CD14-positive monocyte (primary cell): ENCODE results near the gene UCHL5. TPM values are rescaled to one million over a fixed set of nuclear protein-coding genes. Genes with fewer than 3 reads are reported as not detected.
"Not testable (repeated sequence)": the region's sequence is repeated elsewhere in the genome, so short reads cannot be mapped to it uniquely, and the experiment has no call there.

Experiments
- DNase-seq, 3 donors: peaks; one replicate each; pipeline ENCODE4 v3.0.0-alpha.2; 2011 to 2022
- H2AFZ ChIP-seq: 2 replicates; pipeline ENCODE4 v1.6.0; 2012; ENCODE audit warnings: mild to moderate bottlenecking, low read depth, low read length, inconsistent platforms; ENCODE audit not compliant: insufficient read depth, poor library complexity, severe bottlenecking
- H3K27ac ChIP-seq, 2 donors: 1 replicate in 1 of 2; 2 replicates in 1 of 2; pipeline ENCODE4 v1.5.1; 2012 to 2013; ENCODE audit warnings: low read length in 2 of 2, control low read depth in 1 of 2, inconsistent platforms in 1 of 2, low read depth in 1 of 2, mild to moderate bottlenecking in 1 of 2
- H3K27me3 ChIP-seq, 2 donors: one replicate each; pipeline versions ENCODE4 v1.6.0 to v1.6.1; 2011 to 2013; ENCODE audit warnings: low read length in 2 of 2; ENCODE audit not compliant: control insufficient read depth in 2 of 2, insufficient read depth in 2 of 2
- H3K36me3 ChIP-seq, 2 donors: replicated peaks in 1 of 2; 1 replicate in 1 of 2; 2 replicates in 1 of 2; pipeline versions ENCODE4 v1.5.1 to v1.6.1; 2012 to 2013; ENCODE audit warnings: low read length in 2 of 2, control low read depth in 1 of 2, inconsistent platforms in 1 of 2, mild to moderate bottlenecking in 1 of 2; ENCODE audit not compliant: insufficient read depth in 2 of 2, control insufficient read depth in 1 of 2
- H3K4me1 ChIP-seq, 2 donors: 1 replicate in 1 of 2; 2 replicates in 1 of 2; pipeline versions ENCODE4 v1.5.1 to v1.6.1; 2012 to 2013; ENCODE audit warnings: low read length in 2 of 2, control low read depth in 1 of 2, inconsistent platforms in 1 of 2, mild to moderate bottlenecking in 1 of 2, moderate library complexity in 1 of 2; ENCODE audit not compliant: insufficient read depth in 2 of 2, control insufficient read depth in 1 of 2
- H3K4me2 ChIP-seq: replicated peaks from 2 replicates; pipeline ENCODE3; 2012; ENCODE audit warnings: low read length, moderate library complexity, mild to moderate bottlenecking; ENCODE audit not compliant: poor library complexity, severe bottlenecking; ENCODE audit errors: extremely low read depth
- H3K4me3 ChIP-seq, 3 experiments: fragments of 200-600 bp in 1 of 3; sonication (generic) in 1 of 3; replicated peaks in 1 of 3; 1 replicate in 2 of 3; 2 replicates in 1 of 3; pipeline ENCODE4 v1.5.1; 2011 to 2013; ENCODE audit warnings: low read length in 3 of 3, mild to moderate bottlenecking in 3 of 3, control low read depth in 2 of 3, low read depth in 2 of 3, inconsistent platforms in 1 of 3, moderate library complexity in 1 of 3
- H3K79me2 ChIP-seq: 2 replicates; pipeline ENCODE4 v1.6.0; 2012; ENCODE audit warnings: mild to moderate bottlenecking, control low read depth, inconsistent platforms, low read length, moderate library complexity; ENCODE audit not compliant: insufficient read depth
- H3K9ac ChIP-seq: 2 replicates; pipeline ENCODE4 v1.6.0; 2017; ENCODE audit warnings: low read length, mild to moderate bottlenecking; ENCODE audit not compliant: insufficient read depth, poor library complexity, severe bottlenecking
- H3K9me3 ChIP-seq, 2 donors: replicated peaks in 1 of 2; 1 replicate in 1 of 2; 2 replicates in 1 of 2; pipeline versions ENCODE4 v1.5.1 to v1.6.1; 2012 to 2013; ENCODE audit warnings: low read length in 2 of 2, control low read depth in 1 of 2; ENCODE audit not compliant: control insufficient read depth in 1 of 2, insufficient read depth in 1 of 2
- H4K20me1 ChIP-seq: 2 replicates; pipeline ENCODE4 v1.6.0; 2012; ENCODE audit warnings: mild to moderate bottlenecking, low read length, control low read depth, moderate library complexity; ENCODE audit not compliant: insufficient read depth
- H3K27ac Mint-ChIP-seq, 7 donors: one replicate each; pipeline ENCODE4 v1.8.0; 2020; ENCODE audit warnings: mild to moderate bottlenecking in 7 of 7, mixed read lengths in 7 of 7, moderate library complexity in 6 of 7, inconsistent platforms in 2 of 7
- H3K27me3 Mint-ChIP-seq, 3 donors: one replicate each; pipeline ENCODE4 v1.8.0; 2021 to 2022; ENCODE audit warnings: low read depth in 3 of 3, mild to moderate bottlenecking in 3 of 3, mixed read lengths in 3 of 3, moderate library complexity in 3 of 3, inconsistent platforms in 1 of 3
- H3K36me3 Mint-ChIP-seq, 2 donors: one replicate each; pipeline ENCODE4 v1.8.0; 2020; ENCODE audit warnings: mixed read lengths in 2 of 2, inconsistent platforms in 1 of 2, mild to moderate bottlenecking in 1 of 2
- H3K4me1 Mint-ChIP-seq: one replicate; pipeline ENCODE4 v1.8.0; 2020; ENCODE audit warnings: mild to moderate bottlenecking, mixed read lengths
- H3K4me3 Mint-ChIP-seq, 2 donors: one replicate each; pipeline ENCODE4 v1.8.0; 2020; ENCODE audit warnings: mild to moderate bottlenecking in 2 of 2, mixed read lengths in 2 of 2, moderate library complexity in 1 of 2
- H3K9me3 Mint-ChIP-seq, 7 donors: one replicate each; pipeline ENCODE4 v1.8.0; 2020 to 2022; ENCODE audit warnings: mixed read lengths in 7 of 7, mild to moderate bottlenecking in 6 of 7, moderate library complexity in 6 of 7, inconsistent platforms in 2 of 7
- CTCF ChIP-seq: fragments of 200-600 bp; IDR thresholded peaks from one replicate; pipeline ENCODE4 v1.8.0; 2022; ENCODE audit warnings: antibody characterized with exemption, mild to moderate bottlenecking
- WGBS: methylation state at CpG from one replicate; pipeline ENCODE4 v1.1.5; 2013; ENCODE audit warnings: missing lambda C conversion rate; ENCODE audit not compliant: insufficient coverage; 5-methylcytosine and 5-hydroxymethylcytosine counted together
- intact Hi-C, 2 donors: fragments of 100-400 bp; cut with micrococcal nuclease; formaldehyde crosslinking; loops; one replicate each; pipeline versions ENCODE4 v1.15.0 to v1.15.1; 2023
- polyA plus RNA-seq, 3 donors: library from polyadenylated mRNA; depleted of rRNA in 1 of 3; unstranded in 2 of 3; stranded (reverse) in 1 of 3; fragments of 300-500 nt in 2 of 3; fragments of >200 nt in 1 of 3; fragmentation: Illumina TruSeq in 2 of 3; gene quantifications; 1 replicate in 2 of 3; 2 replicates in 1 of 3; pipeline ENCODE4 v1.2.3, GENCODE V29; 2012 to 2021

Gene UCHL5
- polyA plus RNA-seq, 3 donors, result 8.6 to 43.0 (median 29.6) TPM

- Histone ChIP-seq H3K27me3 (no peaks in the 10 kb centered on the region), H3K36me3 (peaks cover 0 to 6% of the 10 kb centered on the region in 2 donors), H3K9ac (no peak overlapping the region), H3K79me2 (no peaks in the 10 kb centered on the region), H3K4me2 (no peak overlapping the region), H3K27ac (no peak overlapping the region), H3K4me1 (no peaks in the 10 kb centered on the region), H4K20me1 (no peaks in the 10 kb centered on the region), H3K9me3 (peaks cover 0 to 7% of the 10 kb centered on the region in 2 donors), H2AFZ (no peak overlapping the region), H3K4me3 (no peak overlapping the region)
- Mint-ChIP-seq H3K4me1 (peaks cover 12% of the 10 kb centered on the region), H3K36me3 (peaks cover 11 to 12% of the 10 kb centered on the region in 2 donors), H3K27me3 (peaks cover 0 to 1% (median 0%) of the 10 kb centered on the region in 3 donors), H3K27ac (peak overlapping the region in 2 of 7 donors; percentile 2 to 18), H3K9me3 (peaks cover 0 to 16% (median 8%) of the 10 kb centered on the region in 7 donors), H3K4me3 (no peak overlapping the region)
- DNase-seq, result no peak
- WGBS, result 100% methylated on average over 3 of the region's 7 CpGs
- no peak for TF ChIP-seq CTCF
- intact Hi-C loops, result no loop called here
Measured at GRCh38 chr1:192994141-192994540, 65.0 kb downstream of the UCHL5 start.

DNA sequence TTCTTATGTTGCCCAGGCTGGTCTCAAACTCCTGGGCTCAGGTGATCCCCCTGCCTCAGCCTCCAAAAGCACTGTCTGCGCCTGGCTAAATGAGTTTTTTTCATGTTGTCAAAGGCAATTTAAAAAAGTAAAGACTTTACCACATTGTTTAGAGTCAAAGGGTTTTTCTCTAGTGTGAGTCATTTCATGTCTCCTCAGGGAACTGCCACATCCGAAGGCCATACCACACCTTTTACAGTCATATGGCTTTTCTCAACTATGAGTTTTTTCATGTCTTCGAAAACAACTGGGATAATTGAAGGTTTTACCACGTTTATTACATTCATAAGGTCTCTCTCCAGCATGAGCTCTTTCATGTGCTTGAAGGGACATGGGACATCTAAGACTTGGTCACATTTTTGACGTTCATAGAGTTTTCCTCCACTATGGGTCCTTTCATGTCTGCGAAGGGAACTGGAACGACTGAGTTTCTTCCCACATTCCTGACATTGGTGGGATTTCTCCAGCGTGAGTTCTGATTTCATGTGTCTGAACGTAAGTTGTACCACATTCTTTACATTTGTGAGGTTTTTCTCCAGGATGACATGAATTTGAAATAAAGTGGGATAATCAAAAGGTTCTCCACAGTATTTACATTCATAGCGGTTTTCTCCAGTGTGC lies 65.6 kb downstream of the UCHL5 start:
- peaks cover 6 to 12% of the 10 kb centered on the region in 2 donors for H3K36me3 Mint-ChIP-seq
- 93% methylated on average over 5 of the region's 10 CpGs for WGBS

GRCh38 chr1:192986748-192987334 lies 72.3 kb downstream of the UCHL5 start:
- H3K36me3 Mint-ChIP-seq, H3K4me3 Mint-ChIP-seq, DNase-seq, H3K36me3 ChIP-seq, H3K9me3 Mint-ChIP-seq, H3K27ac Mint-ChIP-seq, intact Hi-C loops, H3K9ac ChIP-seq, H4K20me1 ChIP-seq, H3K4me1 ChIP-seq, H3K27me3 Mint-ChIP-seq, H2AFZ ChIP-seq, H3K4me3 ChIP-seq, H3K4me1 Mint-ChIP-seq, H3K4me2 ChIP-seq, H3K27ac ChIP-seq, H3K79me2 ChIP-seq, H3K27me3 ChIP-seq, H3K9me3 ChIP-seq: not testable (repeated sequence)
- WGBS, result 93% methylated on average over 24 of the region's 38 CpGs

More for the DNA sequence above, 65.6 kb downstream of the UCHL5 start:
- TF ChIP-seq CTCF, result no peak
- Histone ChIP-seq H3K4me1 (no peaks in the 10 kb centered on the region), H3K79me2 (no peaks in the 10 kb centered on the region), H4K20me1 (no peaks in the 10 kb centered on the region), H3K36me3 (peaks cover 0 to 6% of the 10 kb centered on the region in 2 donors), H3K4me2 (no peak overlapping the region), H2AFZ (no peak overlapping the region), H3K9ac (no peak overlapping the region), H3K9me3 (peaks cover 0 to 6% of the 10 kb centered on the region in 2 donors), H3K27ac (no peak overlapping the region), H3K4me3 (no peak overlapping the region), H3K27me3 (no peaks in the 10 kb centered on the region)
- Mint-ChIP-seq H3K27ac (no peak overlapping the region), H3K27me3 (peaks cover 0 to 1% (median 0%) of the 10 kb centered on the region in 3 donors), H3K4me1 (peaks cover 7% of the 10 kb centered on the region), H3K4me3 (no peak overlapping the region), H3K9me3 (peaks cover 0 to 16% (median 5%) of the 10 kb centered on the region in 7 donors)
- intact Hi-C loops, result no loop called here
- no peak for DNase-seq
